Measurements from ENCODE around the gene SLC17A4.

DNA sequence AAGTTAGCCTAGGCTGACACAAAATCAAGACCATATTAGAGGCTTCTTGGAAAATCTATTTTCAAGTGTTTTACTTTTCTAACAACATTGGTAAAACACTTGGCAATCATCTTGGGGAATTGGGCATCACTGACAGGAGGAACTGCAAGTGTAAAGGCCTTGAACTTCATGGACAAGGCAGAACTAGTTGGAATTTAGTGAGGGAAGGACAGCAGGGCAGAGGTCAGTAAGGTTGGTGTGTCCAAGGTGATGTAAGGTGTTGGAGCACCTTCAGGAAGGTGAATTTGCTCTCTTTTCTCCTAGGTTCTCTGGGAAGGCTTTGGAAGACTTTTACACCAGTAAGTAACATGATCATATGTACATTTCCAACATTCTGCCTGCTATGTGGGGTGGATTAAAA is 1.5 kb upstream of the SLC17A4 start:
- TF ChIP-seq, protein P1, sequence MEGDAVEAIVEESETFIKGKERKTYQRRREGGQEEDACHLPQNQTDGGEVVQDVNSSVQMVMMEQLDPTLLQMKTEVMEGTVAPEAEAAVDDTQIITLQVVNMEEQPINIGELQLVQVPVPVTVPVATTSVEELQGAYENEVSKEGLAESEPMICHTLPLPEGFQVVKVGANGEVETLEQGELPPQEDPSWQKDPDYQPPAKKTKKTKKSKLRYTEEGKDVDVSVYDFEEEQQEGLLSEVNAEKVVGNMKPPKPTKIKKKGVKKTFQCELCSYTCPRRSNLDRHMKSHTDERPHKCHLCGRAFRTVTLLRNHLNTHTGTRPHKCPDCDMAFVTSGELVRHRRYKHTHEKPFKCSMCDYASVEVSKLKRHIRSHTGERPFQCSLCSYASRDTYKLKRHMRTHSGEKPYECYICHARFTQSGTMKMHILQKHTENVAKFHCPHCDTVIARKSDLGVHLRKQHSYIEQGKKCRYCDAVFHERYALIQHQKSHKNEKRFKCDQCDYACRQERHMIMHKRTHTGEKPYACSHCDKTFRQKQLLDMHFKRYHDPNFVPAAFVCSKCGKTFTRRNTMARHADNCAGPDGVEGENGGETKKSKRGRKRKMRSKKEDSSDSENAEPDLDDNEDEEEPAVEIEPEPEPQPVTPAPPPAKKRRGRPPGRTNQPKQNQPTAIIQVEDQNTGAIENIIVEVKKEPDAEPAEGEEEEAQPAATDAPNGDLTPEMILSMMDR (IDR thresholded peaks at IDR 0.05; ENCODE audit: extremely low read depth in 1 of 2, insufficient read depth in 1 of 2, low read depth in 1 of 2, low read length in 2 of 2) = no peak
- TF ChIP-seq POLR2AphosphoS5 (IDR thresholded peaks at IDR 0.05; ENCODE audit: insufficient read depth, low read depth, low read length) (no peak), JUN (IDR thresholded peaks at IDR 0.05; ENCODE audit: borderline replicate concordance, insufficient read depth, insufficient read length, low read depth) (no peak), POLR2A (IDR thresholded peaks at IDR 0.05; ENCODE audit: low read depth, low read length) (no peak), EZH2 (IDR thresholded peaks at IDR 0.05; ENCODE audit: borderline replicate concordance, low read depth, low read length, severe bottlenecking) (no peak), GATA2 (IDR thresholded peaks at IDR 0.05; ENCODE audit: insufficient read depth, insufficient read length, low read depth, low read length) (no peak)
